Keratinocyte (primary cell): ENCODE data around the gene RNF26.
"Not testable (repeated sequence)": the region's sequence is repeated elsewhere in the genome, so short reads cannot be mapped to it uniquely, and the experiment has no call there.

Experiments used
- CTCF ChIP-seq, 3 experiments: IDR thresholded peaks in 1 of 3; conservative IDR thresholded peaks in 1 of 3; optimal IDR thresholded peaks in 1 of 3; 2 replicates in 2 of 3; 3 replicates in 1 of 3; pipeline versions ENCODE3 to v1.5.1; 2011; ENCODE audit warnings: low read length in 3 of 3, mild to moderate bottlenecking in 3 of 3, moderate library complexity in 2 of 3, control low read depth in 1 of 3, inconsistent platforms in 1 of 3; ENCODE audit not compliant: insufficient read depth in 2 of 3; ENCODE audit errors: extremely low read depth in 1 of 3
- EZH2 ChIP-seq: IDR thresholded peaks from one replicate; pipeline ENCODE4 v1.6.1; 2012; ENCODE audit warnings: inconsistent platforms, mild to moderate bottlenecking, low read length, moderate library complexity

GRCh38 chr11:119382513-119382912 lies 48.2 kb downstream of the RNF26 start:
- TF ChIP-seq CTCF (optimal IDR thresholded peaks at IDR 0.05 in 1 of 3, IDR thresholded peaks at IDR 0.05 in 1 of 3, conservative IDR thresholded peaks at IDR 0.05 in 1 of 3; ENCODE audit: extremely low read depth in 1 of 3, insufficient read depth in 2 of 3, low read length in 3 of 3); EZH2: not testable (repeated sequence)
